Endothelial cell of umbilical vein (primary cell): ENCODE data around the gene MOCOS.

Experiments used
- EZH2 ChIP-seq: IDR thresholded peaks from 2 replicates; pipeline ENCODE4 v1.6.1; 2012; ENCODE audit warnings: borderline replicate concordance, low read depth, mild to moderate bottlenecking, moderate library complexity, low read length, inconsistent platforms; ENCODE audit not compliant: severe bottlenecking
- FOS ChIP-seq: IDR thresholded peaks from 2 replicates; pipeline ENCODE4 v1.6.1; 2011; ENCODE audit warnings: mild to moderate bottlenecking, low read length, moderate library complexity, borderline replicate concordance; ENCODE audit not compliant: insufficient read depth
- JUN ChIP-seq: IDR thresholded peaks from 2 replicates; pipeline ENCODE4 v1.6.1; 2011; ENCODE audit warnings: borderline replicate concordance, low read depth; ENCODE audit not compliant: insufficient read length, insufficient read depth
- MYC ChIP-seq: IDR thresholded peaks from one replicate; pipeline ENCODE4 v1.6.1; 2011; ENCODE audit warnings: mild to moderate bottlenecking, low read depth, low read length
- POLR2A ChIP-seq: IDR thresholded peaks from 2 replicates; pipeline ENCODE4 v1.6.1; 2012; ENCODE audit warnings: low read depth, mild to moderate bottlenecking, control low read depth, low read length
- POLR2AphosphoS5 ChIP-seq: IDR thresholded peaks from 2 replicates; pipeline ENCODE4 v1.6.1; 2012; ENCODE audit warnings: low read depth, mild to moderate bottlenecking, control low read depth, low read length, moderate library complexity; ENCODE audit not compliant: insufficient read depth
- TF ChIP-seq, protein P1 (sequence below), 2 donors: IDR thresholded peaks; 1 replicate in 1 of 2; 2 replicates in 1 of 2; pipeline ENCODE4 v1.5.1; 2011; ENCODE audit warnings: low read length in 2 of 2, mild to moderate bottlenecking in 2 of 2, moderate library complexity in 2 of 2, control low read depth in 1 of 2, inconsistent platforms in 1 of 2, low read depth in 1 of 2; ENCODE audit not compliant: insufficient read depth in 1 of 2; ENCODE audit errors: extremely low read depth in 1 of 2
- TF ChIP-seq, protein P2 (sequence below): IDR thresholded peaks from 2 replicates; pipeline ENCODE4 v1.6.1; 2011; ENCODE audit not compliant: insufficient read depth, insufficient read length

DNA sequence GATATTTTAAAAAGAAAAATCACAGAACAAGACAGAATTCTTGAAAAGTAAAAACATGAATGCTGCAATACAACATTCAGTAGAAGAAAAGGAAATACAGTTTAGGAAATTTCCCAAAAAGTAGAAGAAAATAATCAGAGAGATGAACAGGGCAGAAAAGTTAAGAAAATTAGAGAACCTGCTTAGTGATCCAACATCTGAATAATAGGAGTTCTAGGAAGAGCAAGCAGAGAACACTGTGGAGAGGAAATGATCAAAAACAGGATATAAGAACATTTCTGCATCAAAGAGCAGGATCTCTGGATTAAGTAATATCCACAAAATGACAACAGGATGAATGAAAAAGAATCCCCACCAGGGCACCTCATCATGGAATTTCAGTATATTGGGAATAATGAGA is 101.4 kb downstream of the MOCOS start:
- no peak for TF ChIP-seq POLR2AphosphoS5
- no peak for TF ChIP-seq POLR2A
- TF ChIP-seq, protein P1, sequence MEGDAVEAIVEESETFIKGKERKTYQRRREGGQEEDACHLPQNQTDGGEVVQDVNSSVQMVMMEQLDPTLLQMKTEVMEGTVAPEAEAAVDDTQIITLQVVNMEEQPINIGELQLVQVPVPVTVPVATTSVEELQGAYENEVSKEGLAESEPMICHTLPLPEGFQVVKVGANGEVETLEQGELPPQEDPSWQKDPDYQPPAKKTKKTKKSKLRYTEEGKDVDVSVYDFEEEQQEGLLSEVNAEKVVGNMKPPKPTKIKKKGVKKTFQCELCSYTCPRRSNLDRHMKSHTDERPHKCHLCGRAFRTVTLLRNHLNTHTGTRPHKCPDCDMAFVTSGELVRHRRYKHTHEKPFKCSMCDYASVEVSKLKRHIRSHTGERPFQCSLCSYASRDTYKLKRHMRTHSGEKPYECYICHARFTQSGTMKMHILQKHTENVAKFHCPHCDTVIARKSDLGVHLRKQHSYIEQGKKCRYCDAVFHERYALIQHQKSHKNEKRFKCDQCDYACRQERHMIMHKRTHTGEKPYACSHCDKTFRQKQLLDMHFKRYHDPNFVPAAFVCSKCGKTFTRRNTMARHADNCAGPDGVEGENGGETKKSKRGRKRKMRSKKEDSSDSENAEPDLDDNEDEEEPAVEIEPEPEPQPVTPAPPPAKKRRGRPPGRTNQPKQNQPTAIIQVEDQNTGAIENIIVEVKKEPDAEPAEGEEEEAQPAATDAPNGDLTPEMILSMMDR (IDR thresholded peaks at IDR 0.05; ENCODE audit: extremely low read depth in 1 of 2, insufficient read depth in 1 of 2, low read depth in 1 of 2, low read length in 2 of 2), result no peak
- no peak for TF ChIP-seq FOS
- no peak for TF ChIP-seq MYC
- TF ChIP-seq JUN, result no peak
- TF ChIP-seq EZH2, result no peak
- TF ChIP-seq, protein P2, sequence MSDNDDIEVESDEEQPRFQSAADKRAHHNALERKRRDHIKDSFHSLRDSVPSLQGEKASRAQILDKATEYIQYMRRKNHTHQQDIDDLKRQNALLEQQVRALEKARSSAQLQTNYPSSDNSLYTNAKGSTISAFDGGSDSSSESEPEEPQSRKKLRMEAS, result no peak
